IPS-18a (cell line): ENCODE measurements around the gene NR3C1.

Source experiments
- H3K27ac ChIP-seq: one replicate; pipeline ENCODE4 v1.5.1; 2013; ENCODE audit warnings: low read length
- H3K27me3 ChIP-seq: one replicate; pipeline ENCODE4 v1.6.1; 2013; ENCODE audit warnings: mild to moderate bottlenecking, low read length; ENCODE audit not compliant: control insufficient read depth, insufficient read depth
- H3K36me3 ChIP-seq: one replicate; pipeline ENCODE4 v1.6.1; 2013; ENCODE audit warnings: low read depth, low read length; ENCODE audit not compliant: control insufficient read depth
- H3K4me1 ChIP-seq: one replicate; pipeline ENCODE4 v1.6.1; 2013; ENCODE audit warnings: low read depth, low read length; ENCODE audit not compliant: control insufficient read depth
- H3K4me3 ChIP-seq: one replicate; pipeline ENCODE4 v1.5.1; 2013; ENCODE audit warnings: low read length
- H3K9ac ChIP-seq: one replicate; pipeline ENCODE4 v1.6.1; 2013; ENCODE audit warnings: mild to moderate bottlenecking, low read length, moderate library complexity
- H3K9me3 ChIP-seq: one replicate; pipeline ENCODE4 v1.6.1; 2013; ENCODE audit warnings: low read depth, low read length; ENCODE audit not compliant: control insufficient read depth

Gene NR3C1

GRCh38 chr5:143435210-143435657, 31.7 kb upstream of the NR3C1 start:
- no peaks in the 10 kb centered on the region for H3K9me3 ChIP-seq
- H3K27me3 ChIP-seq = no peaks in the 10 kb centered on the region
- no peaks in the 10 kb centered on the region for H3K36me3 ChIP-seq
- peaks cover 8% of the 10 kb centered on the region for H3K4me1 ChIP-seq
- no peak overlapping the region for H3K4me3 ChIP-seq
- no peak overlapping the region for H3K27ac ChIP-seq
- H3K9ac ChIP-seq = no peak overlapping the region

GRCh38 chr5:143434261-143435209, 31.0 kb upstream of the NR3C1 start:
- H3K36me3 ChIP-seq = no peaks in the 10 kb centered on the region
- H3K4me3 ChIP-seq = no peak overlapping the region
- H3K4me1 ChIP-seq = peaks cover 8% of the 10 kb centered on the region
- no peak overlapping the region for H3K9ac ChIP-seq
- H3K27ac ChIP-seq = no peak overlapping the region
- no peaks in the 10 kb centered on the region for H3K27me3 ChIP-seq
- no peaks in the 10 kb centered on the region for H3K9me3 ChIP-seq

- Histone ChIP-seq H3K9ac (no peak overlapping the region), H3K27ac (no peak overlapping the region), H3K9me3 (no peaks in the 10 kb centered on the region), H3K27me3 (no peaks in the 10 kb centered on the region), H3K4me3 (no peak overlapping the region), H3K4me1 (peaks cover 8% of the 10 kb centered on the region), H3K36me3 (no peaks in the 10 kb centered on the region)
Measured at GRCh38 chr5:143433670-143434069, 30.2 kb upstream of the NR3C1 start.

- Histone ChIP-seq H3K27ac (no peak overlapping the region), H3K4me1 (peaks cover 8% of the 10 kb centered on the region), H3K9me3 (no peaks in the 10 kb centered on the region), H3K9ac (no peak overlapping the region), H3K27me3 (no peaks in the 10 kb centered on the region), H3K36me3 (no peaks in the 10 kb centered on the region), H3K4me3 (no peak overlapping the region)
Measured at GRCh38 chr5:143432658-143433239, 29.3 kb upstream of the NR3C1 start.

- no peak overlapping the region for H3K27ac ChIP-seq
- H3K4me3 ChIP-seq = no peak overlapping the region
Measured at GRCh38 chr5:143431789-143432188, 28.3 kb upstream of the NR3C1 start.

GRCh38 chr5:143428738-143429420, 25.4 kb upstream of the NR3C1 start:
- H3K36me3 ChIP-seq = no peaks in the 10 kb centered on the region
- no peak overlapping the region for H3K4me3 ChIP-seq
- no peaks in the 10 kb centered on the region for H3K4me1 ChIP-seq
- H3K9ac ChIP-seq = no peak overlapping the region
- H3K27ac ChIP-seq = no peak overlapping the region
- no peaks in the 10 kb centered on the region for H3K9me3 ChIP-seq
- H3K27me3 ChIP-seq = no peaks in the 10 kb centered on the region

More at GRCh38 chr5:143431789-143432188, 28.3 kb upstream of the NR3C1 start:
- Histone ChIP-seq H3K36me3 (no peaks in the 10 kb centered on the region), H3K9me3 (no peaks in the 10 kb centered on the region), H3K9ac (no peak overlapping the region), H3K27me3 (no peaks in the 10 kb centered on the region), H3K4me1 (peaks cover 8% of the 10 kb centered on the region)

GRCh38 chr5:143428155-143428554, 24.7 kb upstream of the NR3C1 start:
- H3K9ac ChIP-seq = no peak overlapping the region
- no peaks in the 10 kb centered on the region for H3K36me3 ChIP-seq
- H3K9me3 ChIP-seq = no peaks in the 10 kb centered on the region
- no peaks in the 10 kb centered on the region for H3K4me1 ChIP-seq
- no peaks in the 10 kb centered on the region for H3K27me3 ChIP-seq
- H3K4me3 ChIP-seq = no peak overlapping the region
- no peak overlapping the region for H3K27ac ChIP-seq

GRCh38 chr5:143427122-143427735, 23.7 kb upstream of the NR3C1 start:
- Histone ChIP-seq H3K36me3 (no peaks in the 10 kb centered on the region), H3K4me3 (no peak overlapping the region), H3K9me3 (no peaks in the 10 kb centered on the region), H3K27me3 (no peaks in the 10 kb centered on the region), H3K27ac (no peak overlapping the region), H3K4me1 (no peaks in the 10 kb centered on the region), H3K9ac (no peak overlapping the region)

GRCh38 chr5:143426437-143426991, 23.0 kb upstream of the NR3C1 start:
- H3K27me3 ChIP-seq = no peaks in the 10 kb centered on the region
- H3K4me1 ChIP-seq = no peaks in the 10 kb centered on the region
- H3K9ac ChIP-seq = no peak overlapping the region
- H3K36me3 ChIP-seq = no peaks in the 10 kb centered on the region
- no peaks in the 10 kb centered on the region for H3K9me3 ChIP-seq
- no peak overlapping the region for H3K27ac ChIP-seq
- no peak overlapping the region for H3K4me3 ChIP-seq

- Histone ChIP-seq H3K9me3 (no peaks in the 10 kb centered on the region), H3K36me3 (no peaks in the 10 kb centered on the region), H3K27ac (no peak overlapping the region), H3K4me3 (no peak overlapping the region), H3K4me1 (no peaks in the 10 kb centered on the region), H3K27me3 (no peaks in the 10 kb centered on the region), H3K9ac (no peak overlapping the region)
Measured at GRCh38 chr5:143425835-143426234, 22.3 kb upstream of the NR3C1 start.
